Measurements from ENCODE around the gene ABCG5.

Gene ABCG5

GRCh38 chr2:43854671-43855070 is 16.0 kb upstream of the ABCG5 start:
- no peak for TF ChIP-seq CTCF (IDR thresholded peaks at IDR 0.05; ENCODE audit: low read depth, low read length)
- no peak overlapping the region for H3K4me3 ChIP-seq (replicated peaks in 1 of 2; ENCODE audit: low read depth in 2 of 2, low read length in 2 of 2)
- no peak for DNase-seq (ENCODE audit: low read depth in 2 of 2)

- DNase-seq (ENCODE audit: low read depth in 2 of 2) = no peak
- no peak overlapping the region for H3K4me3 ChIP-seq (replicated peaks in 1 of 2; ENCODE audit: low read depth in 2 of 2, low read length in 2 of 2)
- TF ChIP-seq CTCF (IDR thresholded peaks at IDR 0.05; ENCODE audit: low read depth, low read length) = no peak
Observed at GRCh38 chr2:43853141-43854081, 14.8 kb upstream of the ABCG5 start.

GRCh38 chr2:43852196-43852730 is 13.6 kb upstream of the ABCG5 start:
- no peak overlapping the region for H3K4me3 ChIP-seq (replicated peaks in 1 of 2; ENCODE audit: low read depth in 2 of 2, low read length in 2 of 2)

GRCh38 chr2:43851011-43851980 is 12.7 kb upstream of the ABCG5 start:
- TF ChIP-seq CTCF (IDR thresholded peaks at IDR 0.05; ENCODE audit: low read depth, low read length) = no peak
- no peak overlapping the region for H3K4me3 ChIP-seq (replicated peaks in 1 of 2; ENCODE audit: low read depth in 2 of 2, low read length in 2 of 2)
- no peak for DNase-seq (ENCODE audit: low read depth in 2 of 2)

More at GRCh38 chr2:43852196-43852730, 13.6 kb upstream of the ABCG5 start:
- no peak for DNase-seq (ENCODE audit: low read depth in 2 of 2)
- TF ChIP-seq CTCF (IDR thresholded peaks at IDR 0.05; ENCODE audit: low read depth, low read length) = no peak

GRCh38 chr2:43848214-43848613 is 9.6 kb upstream of the ABCG5 start:
- no peak for TF ChIP-seq CTCF (IDR thresholded peaks at IDR 0.05; ENCODE audit: low read depth, low read length)

GRCh38 chr2:43846140-43846793 is 7.6 kb upstream of the ABCG5 start:
- DNase-seq (ENCODE audit: low read depth in 2 of 2) = no peak
- no peak for TF ChIP-seq CTCF (IDR thresholded peaks at IDR 0.05; ENCODE audit: low read depth, low read length)
- H3K4me3 ChIP-seq (replicated peaks in 1 of 2; ENCODE audit: low read depth in 2 of 2, low read length in 2 of 2) = no peak overlapping the region

More at GRCh38 chr2:43848214-43848613, 9.6 kb upstream of the ABCG5 start:
- no peak overlapping the region for H3K4me3 ChIP-seq (replicated peaks in 1 of 2; ENCODE audit: low read depth in 2 of 2, low read length in 2 of 2)
- DNase-seq (ENCODE audit: low read depth in 2 of 2) = no peak

Data from cardiac fibroblast (primary cell).